WTC11 (cell line): Measurements from ENCODE around the gene ANKRD23. TPM values are rescaled to one million over a fixed set of nuclear protein-coding genes. Genes with fewer than 3 reads are reported as not detected.

ENCODE experiments used
- AFF4 ChIP-seq: sonication (generic); formaldehyde crosslinking; IDR thresholded peaks from 2 replicates; pipeline ENCODE4 v1.8.1; 2023; ENCODE audit warnings: mild to moderate bottlenecking, missing genetic modification reagents, borderline replicate concordance
- ATF1 ChIP-seq: sonication (generic); formaldehyde crosslinking; IDR thresholded peaks from 2 replicates; pipeline ENCODE4 v1.8.1; 2023; ENCODE audit warnings: mild to moderate bottlenecking, moderate library complexity, missing genetic modification reagents
- ATF2 ChIP-seq: sonication (generic); formaldehyde crosslinking; IDR thresholded peaks from 2 replicates; pipeline ENCODE4 v1.8.1; 2022; ENCODE audit warnings: low read depth, missing genetic modification reagents, borderline replicate concordance
- CBFB ChIP-seq: sonication (generic); formaldehyde crosslinking; IDR thresholded peaks from 2 replicates; pipeline ENCODE4 v1.8.1; 2022; ENCODE audit warnings: mild to moderate bottlenecking, low read depth, missing genetic modification reagents
- CDX4 ChIP-seq: fragments of 250-450 bp; sonication (Bioruptor Pico); IDR thresholded peaks from 2 replicates; pipeline ENCODE4 v1.9.0; 2021; ENCODE audit warnings: moderate library complexity, mild to moderate bottlenecking, inconsistent platforms, borderline replicate concordance
- CREM ChIP-seq: sonication (generic); formaldehyde crosslinking; IDR thresholded peaks from 2 replicates; pipeline ENCODE4 v1.8.1; 2022; ENCODE audit warnings: mild to moderate bottlenecking, missing genetic modification reagents, moderate library complexity
- ERG ChIP-seq: fragments of 250-450 bp; sonication (Bioruptor Pico); IDR thresholded peaks from 2 replicates; pipeline ENCODE4 v1.8.0; 2021; ENCODE audit warnings: mild to moderate bottlenecking
- FOXP4 ChIP-seq: sonication (generic); formaldehyde crosslinking; IDR thresholded peaks from 2 replicates; pipeline ENCODE4 v1.8.0; 2022; ENCODE audit warnings: mild to moderate bottlenecking, missing genetic modification reagents
- GABPB1 ChIP-seq: sonication (generic); formaldehyde crosslinking; IDR thresholded peaks from 2 replicates; pipeline ENCODE4 v1.8.1; 2023; ENCODE audit warnings: mild to moderate bottlenecking, missing genetic modification reagents
- GRHL2 ChIP-seq: fragments of 250-450 bp; sonication (Bioruptor Pico); IDR thresholded peaks from 2 replicates; pipeline ENCODE4 v1.8.0; 2022; ENCODE audit warnings: mild to moderate bottlenecking, moderate library complexity; ENCODE audit not compliant: insufficient replicate concordance, severe bottlenecking
- MLX ChIP-seq: sonication (generic); formaldehyde crosslinking; IDR thresholded peaks from 2 replicates; pipeline ENCODE4 v1.8.1; 2023; ENCODE audit warnings: mild to moderate bottlenecking, missing genetic modification reagents, moderate library complexity
- MYBL2 ChIP-seq: sonication (generic); formaldehyde crosslinking; IDR thresholded peaks from 2 replicates; pipeline ENCODE4 v1.8.1; 2023; ENCODE audit warnings: mild to moderate bottlenecking, moderate library complexity, missing genetic modification reagents
- NFE2L1 ChIP-seq: sonication (generic); formaldehyde crosslinking; IDR thresholded peaks from 2 replicates; pipeline ENCODE4 v1.8.1; 2023; ENCODE audit warnings: missing genetic modification reagents
- NFYB ChIP-seq: sonication (generic); formaldehyde crosslinking; conservative IDR thresholded peaks from 2 replicates; pipeline ENCODE4 v1.8.0; 2022; ENCODE audit warnings: low read depth, missing genetic modification reagents
- OVOL2 ChIP-seq: fragments of 250-450 bp; sonication (Bioruptor Pico); IDR thresholded peaks from 2 replicates; pipeline ENCODE4 v1.9.0; 2021; ENCODE audit warnings: mild to moderate bottlenecking, borderline replicate concordance
- RORB ChIP-seq: fragments of 250-450 bp; sonication (Bioruptor Pico); IDR thresholded peaks from 2 replicates; pipeline ENCODE4 v1.9.0; 2021; ENCODE audit warnings: mild to moderate bottlenecking
- TEAD1 ChIP-seq: sonication (generic); formaldehyde crosslinking; IDR thresholded peaks from 2 replicates; pipeline ENCODE4 v1.8.0; 2022; ENCODE audit warnings: mild to moderate bottlenecking, missing genetic modification reagents
- TEAD4 ChIP-seq: sonication (generic); formaldehyde crosslinking; IDR thresholded peaks from 2 replicates; pipeline ENCODE4 v1.8.0; 2022; ENCODE audit warnings: mild to moderate bottlenecking, missing genetic modification reagents
- TP53 ChIP-seq: sonication (generic); formaldehyde crosslinking; IDR thresholded peaks from 2 replicates; pipeline ENCODE4 v1.8.1; 2023; ENCODE audit warnings: mild to moderate bottlenecking, missing genetic modification reagents
- ZBTB43 ChIP-seq: sonication (generic); formaldehyde crosslinking; IDR thresholded peaks from 2 replicates; pipeline ENCODE4 v1.8.1; 2023; ENCODE audit warnings: mild to moderate bottlenecking, missing genetic modification reagents
- ZNF219 ChIP-seq: sonication (generic); formaldehyde crosslinking; IDR thresholded peaks from 2 replicates; pipeline ENCODE4 v1.8.0; 2023; ENCODE audit warnings: missing genetic modification reagents, mild to moderate bottlenecking, borderline replicate concordance
- ZNF232 ChIP-seq: sonication (generic); formaldehyde crosslinking; IDR thresholded peaks from 2 replicates; pipeline ENCODE4 v1.8.0; 2022; ENCODE audit warnings: mild to moderate bottlenecking, missing genetic modification reagents
- ZNF416 ChIP-seq: fragments of 250-450 bp; sonication (Bioruptor Pico); IDR thresholded peaks from 2 replicates; pipeline ENCODE4 v1.9.0; 2021; ENCODE audit warnings: mild to moderate bottlenecking, inconsistent platforms
- ZNF423 ChIP-seq: fragments of 250-450 bp; sonication (Bioruptor Pico); IDR thresholded peaks from 2 replicates; pipeline ENCODE4 v2.1.2; 2022; ENCODE audit warnings: mild to moderate bottlenecking, moderate library complexity
- ZSCAN18 ChIP-seq: fragments of 250-450 bp; sonication (Bioruptor Pico); IDR thresholded peaks from 2 replicates; pipeline ENCODE4 v2.1.2; 2022; ENCODE audit warnings: mild to moderate bottlenecking, moderate library complexity
- total RNA-seq: library from RNA; stranded (reverse); gene quantifications from 3 replicates; pipeline ENCODE4 v1.2.3, GENCODE V29; 2021
- TF ChIP-seq, protein P1 (sequence below): sonication (generic); formaldehyde crosslinking; IDR thresholded peaks from 2 replicates; pipeline ENCODE4 v1.8.1; 2022; ENCODE audit warnings: mild to moderate bottlenecking, moderate library complexity, missing genetic modification reagents

ANKRD23 gene
- total RNA-seq, 1 experiment from 2014 or later, result 3.2 TPM

DNA sequence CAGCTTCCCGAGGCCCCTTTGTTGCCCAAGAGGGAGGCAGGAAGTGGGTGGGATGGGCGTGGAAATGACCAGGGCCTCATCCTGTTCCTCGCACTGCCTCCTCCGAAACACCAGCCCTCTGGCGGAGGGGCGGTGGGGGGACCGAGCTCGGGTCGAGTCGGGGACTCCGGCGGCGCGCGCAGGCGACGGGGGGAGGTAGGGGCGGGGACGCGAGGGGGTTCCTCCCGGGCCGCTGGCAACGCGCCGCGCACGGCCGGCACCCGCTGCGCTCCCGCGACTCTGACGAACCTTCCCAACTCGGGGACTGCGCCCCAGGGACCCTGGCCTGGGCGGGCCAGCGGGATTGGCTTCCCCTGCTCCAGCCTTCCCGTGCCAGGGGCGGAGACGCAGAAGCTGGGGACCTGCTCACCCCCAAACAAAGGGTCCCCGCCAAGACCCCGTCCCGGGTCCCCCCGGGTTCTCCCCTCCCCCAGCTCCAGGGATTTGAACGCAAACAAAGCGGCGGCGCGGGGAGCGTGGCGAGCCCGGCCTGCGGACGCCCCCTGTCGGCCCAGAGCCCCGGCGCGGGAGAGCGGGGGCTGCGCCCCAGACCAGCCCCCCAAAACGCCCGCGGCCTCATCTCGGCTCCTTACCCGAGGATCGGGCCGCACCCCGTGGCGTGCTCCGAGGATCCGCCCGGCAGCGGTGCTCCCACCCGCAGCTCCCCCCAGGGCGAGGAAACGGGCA lies 24.9 kb upstream of the ANKRD23 start (continued):
- TF ChIP-seq ZBTB43 (CRISPR knock-in tag), result no peak
- TF ChIP-seq TEAD1, result peak; percentile 37; the same call in 1 of the 2 replicates
- no peak for TF ChIP-seq ERG (CRISPR knock-in tag)
- no peak for TF ChIP-seq ZNF232 (CRISPR knock-in tag)
- no peak for TF ChIP-seq ZNF416 (CRISPR knock-in tag)
- TF ChIP-seq MYBL2 (CRISPR knock-in tag), result peak; percentile 38; the same call in 1 of the 2 replicates
- no peak for TF ChIP-seq ZSCAN18 (CRISPR knock-in tag)
- no peak; the same call in 1 of the 2 replicates for TF ChIP-seq FOXP4 (CRISPR knock-in tag)
- TF ChIP-seq AFF4 (CRISPR knock-in tag), result no peak
- TF ChIP-seq NFE2L1 (CRISPR knock-in tag), result no peak
- TF ChIP-seq RORB, result no peak
- TF ChIP-seq ATF1, result no peak
- TF ChIP-seq CBFB (CRISPR knock-in tag), result no peak
- no peak for TF ChIP-seq TP53 (CRISPR knock-in tag)
- no peak for TF ChIP-seq GRHL2 (CRISPR knock-in tag)
- TF ChIP-seq GABPB1 (CRISPR knock-in tag), result no peak
- no peak for TF ChIP-seq CREM (CRISPR knock-in tag)
- TF ChIP-seq TEAD4, result no peak
- TF ChIP-seq, protein P1, sequence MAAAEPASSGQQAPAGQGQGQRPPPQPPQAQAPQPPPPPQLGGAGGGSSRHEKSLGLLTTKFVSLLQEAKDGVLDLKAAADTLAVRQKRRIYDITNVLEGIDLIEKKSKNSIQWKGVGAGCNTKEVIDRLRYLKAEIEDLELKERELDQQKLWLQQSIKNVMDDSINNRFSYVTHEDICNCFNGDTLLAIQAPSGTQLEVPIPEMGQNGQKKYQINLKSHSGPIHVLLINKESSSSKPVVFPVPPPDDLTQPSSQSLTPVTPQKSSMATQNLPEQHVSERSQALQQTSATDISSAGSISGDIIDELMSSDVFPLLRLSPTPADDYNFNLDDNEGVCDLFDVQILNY (CRISPR knock-in tag), result no peak; the same call in 1 of the 2 replicates
- TF ChIP-seq ZNF423 (CRISPR knock-in tag), result no peak
- TF ChIP-seq CDX4, result no peak
- TF ChIP-seq ATF2, result no peak
- TF ChIP-seq NFYB, result no peak
- TF ChIP-seq OVOL2, result no peak
- no peak for TF ChIP-seq ZNF219 (CRISPR knock-in tag)
- TF ChIP-seq MLX (CRISPR knock-in tag), result no peak
